H1 (cell line): ENCODE data around the gene CAPN14. TPM values are rescaled to one million over a fixed set of nuclear protein-coding genes. Genes with fewer than 3 reads are reported as not detected.

ENCODE experiments used
- CTCF ChIA-PET: fragments of 300-600 bp; sonication (Branson Sonifier 250); formaldehyde crosslinking; loops from one replicate; lab custom pipeline; 2021; ENCODE audit not compliant: partially characterized antibody; lab: Charles Lee
- POLR2A ChIA-PET: fragments of 300-600 bp; sonication (Branson Sonifier 250); formaldehyde crosslinking; loops from one replicate; lab custom pipeline; 2021; ENCODE audit warnings: inconsistent platforms; ENCODE audit not compliant: partially characterized antibody; lab: Charles Lee
- DNase-seq, 2 experiments: peaks; one replicate each; pipeline versions ENCODE4 v3.0.0 to v3.0.0-alpha.2; 2010 to 2022; ENCODE audit warnings: low spot score in 2 of 2, low read depth in 1 of 2, mixed read lengths in 1 of 2
- FAIRE-seq: peaks from 2 replicates; lab custom pipeline; 2011; peaks lifted over from hg19 to GRCh38; lab: Jason Lieb, UNC
- H2AFZ ChIP-seq: 2 replicates; pipeline ENCODE4 v1.8.1; 2012; ENCODE audit warnings: low read length, inconsistent platforms
- H2AK5ac ChIP-seq: 2 replicates; pipeline ENCODE4 v1.6.1; 2013; ENCODE audit warnings: low read depth, low read length
- H2BK120ac ChIP-seq: replicated peaks from 2 replicates; pipeline ENCODE3; 2013; ENCODE audit warnings: low read depth, low read length, inconsistent platforms
- H2BK12ac ChIP-seq: 2 replicates; pipeline ENCODE4 v1.6.1; 2013; ENCODE audit warnings: low read depth, low read length
- H2BK15ac ChIP-seq: 2 replicates; pipeline ENCODE4 v1.6.1; 2013; ENCODE audit warnings: low read length
- H2BK20ac ChIP-seq: 2 replicates; pipeline ENCODE4 v1.6.1; 2013; ENCODE audit warnings: low read length
- H2BK5ac ChIP-seq: 2 replicates; pipeline ENCODE4 v1.6.1; 2013; ENCODE audit warnings: low read depth, low read length
- H3K14ac ChIP-seq: 2 replicates; pipeline ENCODE4 v1.6.1; 2013; ENCODE audit warnings: inconsistent platforms; ENCODE audit not compliant: insufficient read length
- H3K18ac ChIP-seq: 2 replicates; pipeline ENCODE4 v1.6.1; 2013; ENCODE audit warnings: low read length; ENCODE audit errors: extremely low read depth
- H3K23ac ChIP-seq: 2 replicates; pipeline ENCODE4 v1.6.1; 2013; ENCODE audit warnings: inconsistent platforms; ENCODE audit not compliant: insufficient read length
- H3K23me2 ChIP-seq: 2 replicates; pipeline ENCODE4 v1.6.1; 2013; ENCODE audit warnings: low read depth, low read length
- H3K27ac ChIP-seq: 2 replicates; pipeline ENCODE4 v1.6.1; 2011; ENCODE audit warnings: low read depth, low read length, inconsistent platforms
- H3K27me3 ChIP-seq, 4 experiments: replicated peaks in 1 of 4; 1 replicate in 1 of 4; 2 replicates in 3 of 4; pipeline versions ENCODE4 v1.6.1 to v1.8.1; 2011 to 2013; ENCODE audit warnings: low read length in 3 of 4, mild to moderate bottlenecking in 3 of 4, inconsistent platforms in 2 of 4, mixed read lengths in 2 of 4, moderate library complexity in 1 of 4; ENCODE audit not compliant: control insufficient read depth in 3 of 4, insufficient read depth in 3 of 4; ENCODE audit errors: extremely low read depth in 1 of 4
- H3K36me3 ChIP-seq, 4 experiments: 2 replicates each; pipeline versions ENCODE4 v1.6.1 to v1.8.1; 2011 to 2013; ENCODE audit warnings: mild to moderate bottlenecking in 4 of 4, low read length in 3 of 4, moderate library complexity in 2 of 4, control low read depth in 1 of 4, inconsistent platforms in 1 of 4; ENCODE audit not compliant: insufficient read depth in 4 of 4, control insufficient read depth in 2 of 4
- H3K4ac ChIP-seq: replicated peaks from 2 replicates; pipeline ENCODE3; 2013; ENCODE audit warnings: low read length, low read depth, mixed read lengths, inconsistent platforms; ENCODE audit not compliant: insufficient read length
- H3K4me1 ChIP-seq, 4 experiments: replicated peaks in 1 of 4; 1 replicate in 1 of 4; 2 replicates in 3 of 4; pipeline versions ENCODE4 v1.6.1 to v1.8.1; 2011 to 2013; ENCODE audit warnings: low read length in 3 of 4, inconsistent platforms in 2 of 4, mixed read lengths in 1 of 4; ENCODE audit not compliant: insufficient read depth in 4 of 4, control insufficient read depth in 3 of 4
- H3K4me2 ChIP-seq, 2 experiments: 2 replicates each; pipeline versions ENCODE4 v1.6.1 to v1.8.1; 2011 to 2013; ENCODE audit warnings: low read depth in 2 of 2, low read length in 2 of 2, control low read depth in 1 of 2, inconsistent platforms in 1 of 2, mild to moderate bottlenecking in 1 of 2; ENCODE audit not compliant: insufficient read depth in 1 of 2
- H3K4me3 ChIP-seq, 4 experiments: fragments of 200-600, 300-600 bp in 1 of 4; sonication (generic), shearing (Covaris generic), sonication (Bioruptor Twin) in 1 of 4; 2 replicates each; pipeline versions ENCODE4 v1.5.1 to v1.8.1; 2011 to 2016; ENCODE audit warnings: low read length in 4 of 4, low read depth in 3 of 4, control low read depth in 2 of 4, inconsistent platforms in 2 of 4, mild to moderate bottlenecking in 2 of 4, mixed read lengths in 1 of 4, moderate library complexity in 1 of 4; ENCODE audit not compliant: insufficient read depth in 2 of 4; ENCODE audit errors: extremely low read depth in 1 of 4
- H3K56ac ChIP-seq: replicated peaks from 2 replicates; pipeline ENCODE3; 2013; ENCODE audit warnings: low read depth, mild to moderate bottlenecking, mixed read lengths, low read length, inconsistent platforms; ENCODE audit not compliant: insufficient read length
- H3K79me1 ChIP-seq: 2 replicates; pipeline ENCODE4 v1.6.1; 2013; ENCODE audit warnings: low read depth, low read length, control low read depth
- H3K79me2 ChIP-seq, 2 experiments: 2 replicates each; pipeline versions ENCODE4 v1.6.1 to v1.8.1; 2012 to 2013; ENCODE audit warnings: low read length in 2 of 2, mild to moderate bottlenecking in 2 of 2, inconsistent platforms in 1 of 2; ENCODE audit not compliant: insufficient read depth in 2 of 2, control insufficient read depth in 1 of 2
- H3K9ac ChIP-seq, 4 experiments: replicated peaks in 1 of 4; 1 replicate in 1 of 4; 2 replicates in 3 of 4; pipeline versions ENCODE4 v1.6.1 to v1.8.1; 2011 to 2013; ENCODE audit warnings: low read depth in 3 of 4, low read length in 3 of 4, control low read depth in 2 of 4, mild to moderate bottlenecking in 2 of 4, moderate library complexity in 2 of 4, inconsistent platforms in 1 of 4; ENCODE audit errors: extremely low read depth in 1 of 4
- H3K9me3 ChIP-seq, 2 experiments: 2 replicates each; pipeline versions ENCODE4 v1.6.1 to v1.8.1; 2012 to 2013; ENCODE audit warnings: mild to moderate bottlenecking in 2 of 2, moderate library complexity in 2 of 2, control low read depth in 1 of 2, inconsistent platforms in 1 of 2, low read depth in 1 of 2, low read length in 1 of 2, mixed read lengths in 1 of 2; ENCODE audit not compliant: insufficient read depth in 2 of 2
- H4K20me1 ChIP-seq, 2 experiments: replicated peaks in 1 of 2; 2 replicates each; pipeline versions ENCODE3 to v1.8.1; 2011 to 2013; ENCODE audit warnings: inconsistent platforms in 2 of 2, low read length in 2 of 2, mild to moderate bottlenecking in 1 of 2; ENCODE audit not compliant: insufficient read depth in 2 of 2, control insufficient read depth in 1 of 2
- H4K5ac ChIP-seq: 2 replicates; pipeline ENCODE4 v1.6.1; 2013; ENCODE audit warnings: low read length, low read depth, mixed read lengths, inconsistent platforms; ENCODE audit not compliant: insufficient read length
- H4K8ac ChIP-seq: 2 replicates; pipeline ENCODE4 v1.8.0; 2013; ENCODE audit warnings: mild to moderate bottlenecking, moderate library complexity, low read length, inconsistent platforms; ENCODE audit not compliant: insufficient read depth; ENCODE audit errors: extremely low read depth
- H4K91ac ChIP-seq: replicated peaks from 2 replicates; pipeline ENCODE3; 2013; ENCODE audit warnings: low read length, mixed read lengths, inconsistent platforms; ENCODE audit not compliant: insufficient read length
- BACH1 ChIP-seq: IDR thresholded peaks from 2 replicates; pipeline ENCODE4 v1.6.1; 2012; ENCODE audit warnings: low read length, improper control_type of control experiment
- BCL11A ChIP-seq, 2 experiments: IDR thresholded peaks; one replicate each; pipeline ENCODE4 v1.6.1; 2011; ENCODE audit warnings: low read depth in 2 of 2, low read length in 2 of 2, mild to moderate bottlenecking in 2 of 2
- CHD2 ChIP-seq: IDR thresholded peaks from 2 replicates; pipeline ENCODE4 v1.6.1; 2012; ENCODE audit warnings: low read length, improper control_type of control experiment
- EGR1 ChIP-seq: IDR thresholded peaks from 2 replicates; pipeline ENCODE4 v1.6.1; 2011; ENCODE audit warnings: low read depth, low read length, borderline replicate concordance
- EZH2 ChIP-seq: fragments of 200-600 bp; sonication (generic); IDR thresholded peaks from 2 replicates; pipeline ENCODE4 v1.7.1; 2012; ENCODE audit warnings: low read depth, mild to moderate bottlenecking, moderate library complexity, low read length, inconsistent platforms; ENCODE audit not compliant: severe bottlenecking
- HDAC2 ChIP-seq, 2 experiments: fragments of 300-600 bp in 1 of 2; sonication (generic) in 1 of 2; IDR thresholded peaks; 2 replicates each; pipeline ENCODE4 v1.6.1; 2011 to 2012; ENCODE audit warnings: low read depth in 2 of 2, low read length in 2 of 2, mild to moderate bottlenecking in 2 of 2, moderate library complexity in 2 of 2, borderline replicate concordance in 1 of 2, inconsistent platforms in 1 of 2
- JUN ChIP-seq: IDR thresholded peaks from 2 replicates; pipeline ENCODE4 v1.6.1; 2011; ENCODE audit warnings: low read depth, mild to moderate bottlenecking, improper control_type of control experiment, low read length
- PHF8 ChIP-seq: fragments of 200-600 bp; sonication (generic); conservative IDR thresholded peaks from 2 replicates; pipeline ENCODE4 v1.7.1; 2012; ENCODE audit warnings: low read depth, mild to moderate bottlenecking, inconsistent platforms, low read length, moderate library complexity
- RNF2 ChIP-seq: fragments of 200-900, 300-1000 bp; sonication (generic); IDR thresholded peaks from 2 replicates; pipeline ENCODE4 v1.7.1; 2016; ENCODE audit warnings: borderline replicate concordance, low read depth, mild to moderate bottlenecking, antibody characterized with exemption, low read length; ENCODE audit not compliant: poor library complexity, severe bottlenecking; ENCODE audit errors: missing control alignments
- SP1 ChIP-seq: IDR thresholded peaks from 2 replicates; pipeline ENCODE4 v1.6.1; 2011; ENCODE audit warnings: low read depth, low read length
- TAF1 ChIP-seq: IDR thresholded peaks from 2 replicates; pipeline ENCODE4 v1.6.1; 2011; ENCODE audit warnings: mild to moderate bottlenecking, low read depth, low read length
- TAF7 ChIP-seq: optimal IDR thresholded peaks from 2 replicates; pipeline ENCODE3; 2011; ENCODE audit warnings: low read depth, mild to moderate bottlenecking, inconsistent platforms, low read length, moderate library complexity, borderline replicate concordance
- TBP ChIP-seq: IDR thresholded peaks from 2 replicates; pipeline ENCODE4 v1.6.1; 2011; ENCODE audit warnings: low read depth, low read length, improper control_type of control experiment
- YY1 ChIP-seq: IDR thresholded peaks from 2 replicates; pipeline ENCODE4 v1.6.1; 2011; ENCODE audit warnings: low read depth, mild to moderate bottlenecking, low read length
- WGBS, 2 experiments: shearing (Covaris generic) in 1 of 2; methylation state at CpG; one replicate each; pipeline versions ENCODE4 v1.1.6 to v1.1.7; 2013 to 2015; ENCODE audit warnings: low lambda C conversion rate in 2 of 2, mixed read lengths in 2 of 2, inconsistent platforms in 1 of 2, low coverage in 1 of 2, missing lambda C conversion rate in 1 of 2; ENCODE audit not compliant: insufficient replicate concordance in 2 of 2, insufficient coverage in 1 of 2, insufficient read length in 1 of 2; ENCODE audit errors: extremely low coverage in 1 of 2, missing lambda C conversion rate in 1 of 2; 5-methylcytosine and 5-hydroxymethylcytosine counted together
- polyA plus RNA-seq, 7 experiments: library from polyadenylated mRNA; depleted of rRNA in 3 of 7; stranded (reverse) in 5 of 7; unstranded in 2 of 7; fragments of >200 nt in 5 of 7; fragments of 200-250 nt in 2 of 7; gene quantifications; 1 replicate in 5 of 7; 2 replicates in 1 of 7; 4 replicates in 1 of 7; pipeline versions ENCODE4 v1.2.1 to v1.2.3, GENCODE V29; 2011 to 2013; ENCODE audit warnings: missing spikeins in 2 of 7, mixed read lengths in 2 of 7
- total RNA-seq: library from RNA; stranded (reverse); fragmentation: NEBNext Ultra II Directional; extraction: Animal tissue kit (Norgen Biotek cat#: 25700); gene quantifications from 2 replicates; pipeline ENCODE4 v1.2.1, GENCODE V29; 2021

CAPN14 gene
- total and polyA plus RNA-seq, 2 of the 8 experiments (the other 6 are each of a cell fraction or from before 2014, with no cell fraction given), result 0.07 TPM; not detected in 1

- no peak overlapping the region; the same call in 1 of the 2 replicates for H4K8ac ChIP-seq
- no peaks in the 10 kb centered on the region for H3K27me3 ChIP-seq
- CTCF ChIA-PET, result interaction anchor here (1.7 kb wide), 1 partner anchor 35 kb away, joined by 5 read pairs; no protein-coding TSS in a partner anchor
- H2AFZ ChIP-seq, result no peak overlapping the region
- DNase-seq (no peak), FAIRE-seq (no peak)
- H3K79me1 ChIP-seq, result no peaks in the 10 kb centered on the region; the same call in none of the 2 replicates
- H2BK5ac ChIP-seq, result no peak overlapping the region
- H3K23ac ChIP-seq, result no peak overlapping the region
- no peak overlapping the region for H2BK12ac ChIP-seq
- no peak overlapping the region for H3K9ac ChIP-seq
- no peaks in the 10 kb centered on the region for H3K36me3 ChIP-seq
- no peak overlapping the region for H4K91ac ChIP-seq
- no peaks in the 10 kb centered on the region for H3K79me2 ChIP-seq
- 96% methylated on average over 4 of the region's 4 CpGs; no CpG with 5 or more reads in 1 of the 2 experiments for WGBS, 2 experiments
- H2BK15ac ChIP-seq, result no peak overlapping the region
- no peak overlapping the region for H2BK120ac ChIP-seq
- POLR2A ChIA-PET, result no interaction called here
- H3K4ac ChIP-seq, result no peak overlapping the region
- H3K4me1 ChIP-seq, result peaks cover 0 to 5% (median under 1%) of the 10 kb centered on the region in 4 experiments; a peak in 2 of 7 replicates
- no peak overlapping the region for H3K27ac ChIP-seq
- H3K18ac ChIP-seq, result no peak overlapping the region
- H3K4me3 ChIP-seq, result no peak overlapping the region
- H4K20me1 ChIP-seq, result no peaks in the 10 kb centered on the region
- no peak overlapping the region for H2BK20ac ChIP-seq
- no peak overlapping the region for H3K14ac ChIP-seq
- H3K4me2 ChIP-seq, result no peak overlapping the region
- no peaks in the 10 kb centered on the region for H3K23me2 ChIP-seq
- H3K9me3 ChIP-seq, result no peaks in the 10 kb centered on the region
- no peak overlapping the region for H4K5ac ChIP-seq
- TF ChIP-seq TAF1, result no peak
- TF ChIP-seq TAF7, result no peak
- no peak for TF ChIP-seq YY1
- TF ChIP-seq EZH2, result no peak
- TF ChIP-seq EGR1, result no peak
- no peak for TF ChIP-seq RNF2
- TF ChIP-seq BACH1, result no peak
- TF ChIP-seq HDAC2 (IDR thresholded peaks at IDR 0.05; ENCODE audit: borderline replicate concordance in 1 of 2, low read depth in 2 of 2, low read length in 2 of 2), result no peak
- TF ChIP-seq PHF8, result no peak
- no peak for TF ChIP-seq JUN
- no peak for TF ChIP-seq SP1
- TF ChIP-seq BCL11A (IDR thresholded peaks at IDR 0.05; ENCODE audit: low read depth in 2 of 2, low read length in 2 of 2), result no peak
- no peak for TF ChIP-seq TBP
- no peak for TF ChIP-seq CHD2
- H3K56ac ChIP-seq, result no peak overlapping the region
- no peak overlapping the region for H2AK5ac ChIP-seq
Observed at GRCh38 chr2:31124904-31125303, 92.4 kb downstream of the CAPN14 start.
